IMR-90 (cell line): ENCODE data around the gene FAM83F. TPM values are rescaled to one million over a fixed set of nuclear protein-coding genes. Genes with fewer than 3 reads are reported as not detected.

ENCODE experiments used
- ATAC-seq: fragments of 200-7000 bp; cut with Tn5 transposase; 2 replicates; pipeline ENCODE4 v1.9.1; 2020; ENCODE audit warnings: low read depth, mild to moderate bottlenecking, moderate library complexity
- BruUV-seq: library from RNA; stranded (reverse); fragments of 400-500 nt; replicated peaks from 2 replicates; lab custom pipeline; 2021; lab: Mats Ljungman, UMichigan
- CTCF ChIA-PET: fragments of 300-600 bp; formaldehyde crosslinking; extraction: SDS; loops from one replicate; lab custom pipeline; 2021; ENCODE audit warnings: antibody characterized with exemption; lab: Yijun Ruan, JAX
- POLR2A ChIA-PET: fragments of 300-600 bp; sonication (Branson Sonifier 250); formaldehyde crosslinking; loops from one replicate; lab custom pipeline; 2022; ENCODE audit warnings: antibody characterized with exemption; ENCODE audit not compliant: unreplicated experiment; lab: Charles Lee
- DNase-seq: peaks from one replicate; pipeline ENCODE4 v3.0.0; 2013
- H2AFZ ChIP-seq: replicated peaks from 2 replicates; pipeline ENCODE3; 2013; ENCODE audit warnings: low read length, mild to moderate bottlenecking; ENCODE audit not compliant: poor library complexity
- H2AK5ac ChIP-seq: 2 replicates; pipeline ENCODE4 v1.6.1; 2013; ENCODE audit warnings: low read depth, low read length, inconsistent platforms
- H2AK9ac ChIP-seq: replicated peaks from 2 replicates; pipeline ENCODE3; 2013; ENCODE audit warnings: mild to moderate bottlenecking, low read depth, low read length, moderate library complexity; ENCODE audit not compliant: poor library complexity
- H2BK120ac ChIP-seq: 2 replicates; pipeline ENCODE4 v1.6.1; 2013; ENCODE audit warnings: low read depth, low read length, inconsistent platforms
- H2BK15ac ChIP-seq: 3 replicates; pipeline ENCODE4 v1.6.1; 2013; ENCODE audit warnings: low read depth, low read length, inconsistent platforms
- H2BK20ac ChIP-seq: 2 replicates; pipeline ENCODE4 v1.6.1; 2013; ENCODE audit warnings: low read depth, mild to moderate bottlenecking, inconsistent platforms, low read length, moderate library complexity
- H2BK5ac ChIP-seq: 2 replicates; pipeline ENCODE4 v1.6.1; 2013; ENCODE audit warnings: mild to moderate bottlenecking, low read depth, low read length, inconsistent platforms; ENCODE audit not compliant: poor library complexity, severe bottlenecking
- H3K14ac ChIP-seq: replicated peaks from 2 replicates; pipeline ENCODE4 v1.6.1; 2013; ENCODE audit warnings: low read depth, low read length, inconsistent platforms
- H3K18ac ChIP-seq: 2 replicates; pipeline ENCODE4 v1.6.1; 2013; ENCODE audit warnings: low read depth, low read length, control low read depth
- H3K23ac ChIP-seq: 2 replicates; pipeline ENCODE4 v1.6.1; 2013; ENCODE audit warnings: low read depth, low read length, inconsistent platforms
- H3K27ac ChIP-seq: 2 replicates; pipeline ENCODE4 v1.5.1; 2013; ENCODE audit warnings: mild to moderate bottlenecking, control low read depth, low read length; ENCODE audit not compliant: insufficient read depth
- H3K27me3 ChIP-seq: 2 replicates; pipeline ENCODE4 v1.6.1; 2013; ENCODE audit warnings: low read length; ENCODE audit not compliant: control insufficient read depth, insufficient read depth
- H3K36me3 ChIP-seq: 2 replicates; pipeline ENCODE4 v1.6.1; 2013; ENCODE audit warnings: low read length, mixed read lengths; ENCODE audit not compliant: control insufficient read depth, insufficient read depth
- H3K4ac ChIP-seq: 2 replicates; pipeline ENCODE4 v1.6.1; 2013; ENCODE audit warnings: low read depth, low read length, inconsistent platforms
- H3K4me1 ChIP-seq: 2 replicates; pipeline ENCODE4 v1.6.1; 2013; ENCODE audit warnings: low read length, mixed read lengths; ENCODE audit not compliant: control insufficient read depth, insufficient read depth
- H3K4me2 ChIP-seq: 2 replicates; pipeline ENCODE4 v1.6.1; 2013; ENCODE audit warnings: low read depth, mild to moderate bottlenecking, control low read depth, low read length, moderate library complexity
- H3K4me3 ChIP-seq: 2 replicates; pipeline ENCODE4 v1.5.1; 2013; ENCODE audit warnings: low read depth, mild to moderate bottlenecking, control low read depth, low read length, moderate library complexity; ENCODE audit not compliant: insufficient read depth
- H3K56ac ChIP-seq: 2 replicates; pipeline ENCODE4 v1.6.1; 2013; ENCODE audit warnings: low read length, inconsistent platforms; ENCODE audit not compliant: insufficient read depth; ENCODE audit errors: extremely low read depth
- H3K79me1 ChIP-seq, 2 experiments: 2 replicates each; pipeline ENCODE4 v1.6.1; 2013; ENCODE audit warnings: low read length in 2 of 2, inconsistent platforms in 1 of 2, low read depth in 1 of 2
- H3K9ac ChIP-seq: 2 replicates; pipeline ENCODE4 v1.6.1; 2013; ENCODE audit warnings: low read depth, low read length, control low read depth
- H3K9me1 ChIP-seq: 2 replicates; pipeline ENCODE4 v1.6.1; 2013; ENCODE audit warnings: low read length, inconsistent platforms; ENCODE audit not compliant: insufficient read depth
- H3K9me3 ChIP-seq: 2 replicates; pipeline ENCODE4 v1.6.1; 2013; ENCODE audit warnings: low read length; ENCODE audit not compliant: control insufficient read depth, insufficient read depth
- H4K20me1 ChIP-seq: 2 replicates; pipeline ENCODE4 v1.6.1; 2013; ENCODE audit warnings: low read length, inconsistent platforms; ENCODE audit not compliant: insufficient read depth
- H4K5ac ChIP-seq: 2 replicates; pipeline ENCODE4 v1.6.1; 2013; ENCODE audit warnings: mild to moderate bottlenecking, low read depth, low read length, control low read depth
- H4K8ac ChIP-seq, 2 experiments: 2 replicates each; pipeline ENCODE4 v1.6.1; 2013; ENCODE audit warnings: low read depth in 2 of 2, low read length in 2 of 2, control low read depth in 1 of 2, inconsistent platforms in 1 of 2
- H4K91ac ChIP-seq: 2 replicates; pipeline ENCODE4 v1.6.1; 2013; ENCODE audit warnings: low read depth, low read length, inconsistent platforms; ENCODE audit not compliant: insufficient read depth
- BHLHE40 ChIP-seq: fragments of 150-350 bp; IDR thresholded peaks from 2 replicates; pipeline ENCODE4 v1.6.1; 2016; ENCODE audit warnings: mild to moderate bottlenecking, low read depth, low read length
- CHD1 ChIP-seq: IDR thresholded peaks from 2 replicates; pipeline ENCODE4 v1.6.1; 2012; ENCODE audit warnings: low read depth, low read length, improper control_type of control experiment
- FOS ChIP-seq: fragments of 150-350 bp; IDR thresholded peaks from 2 replicates; pipeline ENCODE4 v1.6.1; 2016; ENCODE audit warnings: low read depth, low read length
- MAFK ChIP-seq: IDR thresholded peaks from 2 replicates; pipeline ENCODE4 v1.6.1; 2012; ENCODE audit warnings: low read depth, low read length, improper control_type of control experiment
- MAZ ChIP-seq: IDR thresholded peaks from 2 replicates; pipeline ENCODE4 v1.6.1; 2012; ENCODE audit warnings: low read depth, mild to moderate bottlenecking, low read length, improper control_type of control experiment, moderate library complexity, borderline replicate concordance
- NFE2L2 ChIP-seq: fragments of 150-350 bp; IDR thresholded peaks from 2 replicates; pipeline ENCODE4 v1.6.1; 2016; ENCODE audit warnings: low read depth, mild to moderate bottlenecking, low read length
- POLR2A ChIP-seq: IDR thresholded peaks from 2 replicates; pipeline ENCODE4 v1.6.1; 2012; ENCODE audit warnings: mild to moderate bottlenecking, low read depth, low read length
- RAD21 ChIP-seq: IDR thresholded peaks from 2 replicates; pipeline ENCODE4 v1.6.1; 2012; ENCODE audit warnings: low read length, improper control_type of control experiment
- SMC3 ChIP-seq: fragments of 150-350 bp; IDR thresholded peaks from 2 replicates; pipeline ENCODE4 v1.6.1; 2016; ENCODE audit warnings: low read depth, mild to moderate bottlenecking, antibody characterized with exemption, low read length, moderate library complexity
- WGBS, 2 experiments: methylation state at CpG; one replicate each; pipeline versions ENCODE4 v1.1.5 to v1.1.7; 2013; ENCODE audit warnings: missing lambda C conversion rate in 2 of 2; ENCODE audit not compliant: insufficient read length in 1 of 2; ENCODE audit errors: extremely low coverage in 2 of 2; 5-methylcytosine and 5-hydroxymethylcytosine counted together
- dilution Hi-C: fragments of 300-500 bp; cut with HindIII; formaldehyde crosslinking; loops from one replicate; pipeline ENCODE4 v1.14.3; 2018; ENCODE audit warnings: low sequenced_read_pairs; ENCODE audit not compliant: unreplicated experiment
- in situ Hi-C: fragments of 300-500 bp; cut with MboI; formaldehyde crosslinking; loops from 3 replicates; pipeline ENCODE4 v1.14.3; 2019; ENCODE audit warnings: low sequenced_read_pairs, inconsistent platforms, mixed read lengths
- intact Hi-C: fragments of 100-400 bp; cut with micrococcal nuclease; formaldehyde crosslinking; loops from 2 replicates; pipeline ENCODE4 v1.10.0; 2022
- polyA plus RNA-seq, 3 experiments: library from polyadenylated mRNA; depleted of rRNA; stranded (reverse); fragments of >200 nt; gene quantifications; 2 replicates each; pipeline ENCODE4 v1.2.3, GENCODE V29; 2012; ENCODE audit warnings: low replicate concordance in 1 of 3
- total RNA-seq: library from RNA; depleted of rRNA; stranded (reverse); fragments of >200 nt; gene quantifications from 2 replicates; pipeline ENCODE4 v1.2.3, GENCODE V29; 2012
- TF ChIP-seq, protein P1 (sequence below): fragments of 150-350 bp; IDR thresholded peaks from 2 replicates; pipeline ENCODE4 v1.6.1; 2016; ENCODE audit warnings: low read depth, mild to moderate bottlenecking, low read length, moderate library complexity, borderline replicate concordance
- TF ChIP-seq, protein P2 (sequence below): conservative IDR thresholded peaks from 2 replicates; pipeline ENCODE4 v1.5.1; 2012; ENCODE audit warnings: mild to moderate bottlenecking, low read depth, low read length, improper control_type of control experiment

The FAM83F gene
- total and polyA plus RNA-seq, 2 of the 4 experiments (the other 2 are of a cell fraction), result not detected

DNA sequence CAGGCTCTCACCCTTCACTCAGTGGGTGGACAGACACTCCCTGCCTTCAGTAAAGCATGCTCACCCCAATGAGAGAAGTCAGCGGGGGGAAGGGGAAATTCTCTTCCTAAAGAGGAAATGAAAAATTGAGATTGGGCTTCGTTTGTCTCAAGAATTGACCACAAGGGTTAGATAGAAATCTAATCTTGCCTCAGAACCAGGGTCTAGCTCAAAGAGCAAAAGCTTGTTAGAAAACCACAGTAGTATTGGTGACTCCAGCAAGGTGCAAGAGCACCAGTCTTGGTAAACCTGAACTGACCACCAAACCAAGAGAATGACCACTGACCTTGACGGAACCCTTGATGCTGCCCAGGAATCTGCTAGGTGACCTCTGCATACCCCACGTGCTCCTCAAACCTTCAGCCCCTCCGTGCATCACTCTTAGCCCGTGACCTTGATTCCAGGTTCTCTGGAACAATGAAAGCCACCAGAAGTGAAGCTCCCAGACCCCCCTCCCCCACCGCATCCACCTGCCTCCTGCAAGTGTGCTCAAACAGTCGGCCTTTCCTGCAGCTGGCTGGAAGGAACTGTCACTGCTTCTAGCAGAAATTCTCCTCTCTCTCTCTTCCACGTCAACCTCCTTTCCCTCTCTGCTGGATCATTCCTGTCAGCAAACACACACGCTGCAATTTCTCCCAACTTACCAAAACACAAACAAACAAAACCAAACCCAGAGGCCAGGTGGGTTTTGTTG lies 37.7 kb upstream of the FAM83F start:
- CTCF ChIA-PET, result no interaction called here
- Histone ChIP-seq H3K9me3 (no peaks in the 10 kb centered on the region), H2AK9ac (no peak overlapping the region), H2AFZ (no peak overlapping the region), H3K18ac (no peak overlapping the region), H3K14ac (no peak overlapping the region), H4K8ac (no peak overlapping the region), H3K4me3 (no peak overlapping the region), H3K27me3 (peaks cover 5% of the 10 kb centered on the region), H2BK5ac (no peak overlapping the region), H2BK15ac (no peak overlapping the region), H3K23ac (no peak overlapping the region), H4K20me1 (no peaks in the 10 kb centered on the region; the same call in 1 of the 2 replicates), H2BK120ac (no peak overlapping the region), H3K9ac (no peak overlapping the region), H4K5ac (no peak overlapping the region), H3K4ac (no peak overlapping the region), H3K4me2 (no peak overlapping the region), H3K36me3 (no peaks in the 10 kb centered on the region), H3K56ac (no peak overlapping the region), H2AK5ac (no peak overlapping the region), H3K9me1 (0 out of 2 replicates have a peak, but pooled peaks cover 2% of the 10 kb centered on the region), H3K27ac (no peak overlapping the region), H3K79me1 (no peaks in the 10 kb centered on the region), H2BK20ac (no peak overlapping the region), H3K4me1 (peaks cover 10% of the 10 kb centered on the region), H4K91ac (no peak overlapping the region)
- dilution Hi-C loops, result no loop called here
- POLR2A ChIA-PET, result no interaction called here
- no peak for DNase-seq
- intact Hi-C loops, result no loop called here
- no TSS peak for BruUV-seq
- no peak for ATAC-seq
- in situ Hi-C loops, result no loop called here
- WGBS, 2 experiments, result 94% methylated on average over 2 of the region's 10 CpGs; no CpG with 5 or more reads in 1 of the 2 experiments
- TF ChIP-seq POLR2A (no peak), NFE2L2 (no peak), SMC3 (no peak), MAFK (no peak), MAZ (no peak), RAD21 (no peak), BHLHE40 (no peak), FOS (no peak), CHD1 (no peak)
- TF ChIP-seq, protein P1, sequence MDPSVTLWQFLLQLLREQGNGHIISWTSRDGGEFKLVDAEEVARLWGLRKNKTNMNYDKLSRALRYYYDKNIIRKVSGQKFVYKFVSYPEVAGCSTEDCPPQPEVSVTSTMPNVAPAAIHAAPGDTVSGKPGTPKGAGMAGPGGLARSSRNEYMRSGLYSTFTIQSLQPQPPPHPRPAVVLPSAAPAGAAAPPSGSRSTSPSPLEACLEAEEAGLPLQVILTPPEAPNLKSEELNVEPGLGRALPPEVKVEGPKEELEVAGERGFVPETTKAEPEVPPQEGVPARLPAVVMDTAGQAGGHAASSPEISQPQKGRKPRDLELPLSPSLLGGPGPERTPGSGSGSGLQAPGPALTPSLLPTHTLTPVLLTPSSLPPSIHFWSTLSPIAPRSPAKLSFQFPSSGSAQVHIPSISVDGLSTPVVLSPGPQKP, result no peak
- TF ChIP-seq, protein P2, sequence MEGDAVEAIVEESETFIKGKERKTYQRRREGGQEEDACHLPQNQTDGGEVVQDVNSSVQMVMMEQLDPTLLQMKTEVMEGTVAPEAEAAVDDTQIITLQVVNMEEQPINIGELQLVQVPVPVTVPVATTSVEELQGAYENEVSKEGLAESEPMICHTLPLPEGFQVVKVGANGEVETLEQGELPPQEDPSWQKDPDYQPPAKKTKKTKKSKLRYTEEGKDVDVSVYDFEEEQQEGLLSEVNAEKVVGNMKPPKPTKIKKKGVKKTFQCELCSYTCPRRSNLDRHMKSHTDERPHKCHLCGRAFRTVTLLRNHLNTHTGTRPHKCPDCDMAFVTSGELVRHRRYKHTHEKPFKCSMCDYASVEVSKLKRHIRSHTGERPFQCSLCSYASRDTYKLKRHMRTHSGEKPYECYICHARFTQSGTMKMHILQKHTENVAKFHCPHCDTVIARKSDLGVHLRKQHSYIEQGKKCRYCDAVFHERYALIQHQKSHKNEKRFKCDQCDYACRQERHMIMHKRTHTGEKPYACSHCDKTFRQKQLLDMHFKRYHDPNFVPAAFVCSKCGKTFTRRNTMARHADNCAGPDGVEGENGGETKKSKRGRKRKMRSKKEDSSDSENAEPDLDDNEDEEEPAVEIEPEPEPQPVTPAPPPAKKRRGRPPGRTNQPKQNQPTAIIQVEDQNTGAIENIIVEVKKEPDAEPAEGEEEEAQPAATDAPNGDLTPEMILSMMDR, result no peak
